Measurements from ENCODE around the gene PITPNM3.

DNA sequence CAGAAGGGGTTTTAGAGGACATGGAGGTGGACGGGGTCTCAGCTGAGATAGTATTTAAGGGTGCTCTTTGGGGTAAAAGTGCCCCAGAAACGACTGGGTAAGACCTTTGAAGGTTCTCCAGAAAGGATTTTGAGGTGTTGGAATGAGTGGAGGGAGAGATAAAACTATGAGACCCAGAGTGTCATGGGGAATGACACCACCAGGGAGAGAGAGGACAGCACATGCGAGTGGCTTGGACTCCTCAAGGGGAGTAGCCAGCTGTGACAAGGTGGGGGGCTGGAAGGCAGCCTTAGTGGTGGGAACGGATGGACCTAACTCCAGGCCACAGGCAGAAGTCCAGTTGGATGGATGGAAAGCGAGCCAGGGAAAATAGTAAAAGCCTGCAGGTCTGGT, 19.2 kb upstream of the PITPNM3 start:
- TF ChIP-seq, protein P1, sequence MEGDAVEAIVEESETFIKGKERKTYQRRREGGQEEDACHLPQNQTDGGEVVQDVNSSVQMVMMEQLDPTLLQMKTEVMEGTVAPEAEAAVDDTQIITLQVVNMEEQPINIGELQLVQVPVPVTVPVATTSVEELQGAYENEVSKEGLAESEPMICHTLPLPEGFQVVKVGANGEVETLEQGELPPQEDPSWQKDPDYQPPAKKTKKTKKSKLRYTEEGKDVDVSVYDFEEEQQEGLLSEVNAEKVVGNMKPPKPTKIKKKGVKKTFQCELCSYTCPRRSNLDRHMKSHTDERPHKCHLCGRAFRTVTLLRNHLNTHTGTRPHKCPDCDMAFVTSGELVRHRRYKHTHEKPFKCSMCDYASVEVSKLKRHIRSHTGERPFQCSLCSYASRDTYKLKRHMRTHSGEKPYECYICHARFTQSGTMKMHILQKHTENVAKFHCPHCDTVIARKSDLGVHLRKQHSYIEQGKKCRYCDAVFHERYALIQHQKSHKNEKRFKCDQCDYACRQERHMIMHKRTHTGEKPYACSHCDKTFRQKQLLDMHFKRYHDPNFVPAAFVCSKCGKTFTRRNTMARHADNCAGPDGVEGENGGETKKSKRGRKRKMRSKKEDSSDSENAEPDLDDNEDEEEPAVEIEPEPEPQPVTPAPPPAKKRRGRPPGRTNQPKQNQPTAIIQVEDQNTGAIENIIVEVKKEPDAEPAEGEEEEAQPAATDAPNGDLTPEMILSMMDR (conservative IDR thresholded peaks at IDR 0.05 in 1 of 2, IDR thresholded peaks at IDR 0.05 in 1 of 2; ENCODE audit: low read depth in 1 of 2, low read length in 2 of 2) = no peak
- no peak for TF ChIP-seq EZH2 (IDR thresholded peaks at IDR 0.05; ENCODE audit: low read length, missing control alignments)

Data from fibroblast of lung (primary cell).